ENCODE results near the gene HOXB4.

DNA sequence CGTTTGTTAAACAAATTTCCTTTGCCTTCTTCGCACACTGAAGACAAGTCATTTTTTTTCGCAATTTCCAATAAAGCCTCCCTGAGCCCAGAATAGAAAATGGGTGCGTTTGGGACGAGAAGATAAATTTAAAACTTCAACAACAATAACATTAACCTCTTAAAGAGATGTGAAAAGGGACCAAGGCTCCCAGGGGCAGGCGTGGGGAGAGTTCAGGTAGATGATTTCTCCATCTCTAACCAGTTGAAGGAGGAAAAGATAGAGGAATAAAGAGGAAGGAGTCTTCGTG, 1.3 kb upstream of the HOXB4 start:
- TF ChIP-seq, protein P1, sequence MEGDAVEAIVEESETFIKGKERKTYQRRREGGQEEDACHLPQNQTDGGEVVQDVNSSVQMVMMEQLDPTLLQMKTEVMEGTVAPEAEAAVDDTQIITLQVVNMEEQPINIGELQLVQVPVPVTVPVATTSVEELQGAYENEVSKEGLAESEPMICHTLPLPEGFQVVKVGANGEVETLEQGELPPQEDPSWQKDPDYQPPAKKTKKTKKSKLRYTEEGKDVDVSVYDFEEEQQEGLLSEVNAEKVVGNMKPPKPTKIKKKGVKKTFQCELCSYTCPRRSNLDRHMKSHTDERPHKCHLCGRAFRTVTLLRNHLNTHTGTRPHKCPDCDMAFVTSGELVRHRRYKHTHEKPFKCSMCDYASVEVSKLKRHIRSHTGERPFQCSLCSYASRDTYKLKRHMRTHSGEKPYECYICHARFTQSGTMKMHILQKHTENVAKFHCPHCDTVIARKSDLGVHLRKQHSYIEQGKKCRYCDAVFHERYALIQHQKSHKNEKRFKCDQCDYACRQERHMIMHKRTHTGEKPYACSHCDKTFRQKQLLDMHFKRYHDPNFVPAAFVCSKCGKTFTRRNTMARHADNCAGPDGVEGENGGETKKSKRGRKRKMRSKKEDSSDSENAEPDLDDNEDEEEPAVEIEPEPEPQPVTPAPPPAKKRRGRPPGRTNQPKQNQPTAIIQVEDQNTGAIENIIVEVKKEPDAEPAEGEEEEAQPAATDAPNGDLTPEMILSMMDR (conservative IDR thresholded peaks at IDR 0.05; ENCODE audit: low read depth, low read length): no peak
- TF ChIP-seq EZH2 (IDR thresholded peaks at IDR 0.05; ENCODE audit: borderline replicate concordance, low read depth, low read length, poor library complexity, severe bottlenecking): no peak

All from A673 (cell line).